Caco-2 (cell line): Measurements from ENCODE around the gene DUSP11. TPM values are rescaled to one million over a fixed set of nuclear protein-coding genes. Genes with fewer than 3 reads are reported as not detected.

ENCODE experiments used
- BruUV-seq: library from RNA; stranded (reverse); fragments of 400-500 nt; replicated peaks from 2 replicates; lab custom pipeline; 2021; lab: Mats Ljungman, UMichigan
- CTCF ChIA-PET: fragments of 300-600 bp; sonication (Branson Sonifier 250); formaldehyde crosslinking; loops from one replicate; lab custom pipeline; 2022; ENCODE audit warnings: antibody characterized with exemption; lab: Charles Lee
- POLR2A ChIA-PET: fragments of 300-600 bp; sonication (Branson Sonifier 250); formaldehyde crosslinking; loops from one replicate; lab custom pipeline; 2022; ENCODE audit warnings: antibody characterized with exemption; lab: Charles Lee
- DNase-seq, 2 experiments: peaks; one replicate each; pipeline versions ENCODE4 v3.0.0 to v3.0.0-alpha.2; 2020 to 2022
- H3K27me3 ChIP-seq: replicated peaks from 2 replicates; pipeline ENCODE4 v1.6.0; 2011; ENCODE audit warnings: low read length; ENCODE audit not compliant: control insufficient read depth, insufficient read depth
- H3K36me3 ChIP-seq: 2 replicates; pipeline ENCODE4 v1.5.1; 2011; ENCODE audit warnings: low read length; ENCODE audit not compliant: control insufficient read depth, insufficient read depth
- H3K4me1 ChIP-seq: fragments of 250-450 bp; sonication (Bioruptor Pico); 2 replicates; pipeline ENCODE4 v1.5.1; 2020; ENCODE audit warnings: mild to moderate bottlenecking
- H3K4me3 ChIP-seq: 2 replicates; pipeline ENCODE4 v1.5.1; 2011; ENCODE audit warnings: low read depth, mild to moderate bottlenecking, control low read depth, low read length
- H3K9me3 ChIP-seq: fragments of 250-450 bp; sonication (Bioruptor Pico); 2 replicates; pipeline ENCODE4 v1.5.1; 2020; ENCODE audit warnings: mild to moderate bottlenecking, moderate library complexity
- H3K27ac Mint-ChIP-seq: one replicate; pipeline ENCODE4 v1.8.0; 2022; ENCODE audit warnings: mixed read lengths; ENCODE audit not compliant: unreplicated experiment
- H3K27me3 Mint-ChIP-seq: one replicate; pipeline ENCODE4 v1.8.0; 2022; ENCODE audit warnings: mixed read lengths; ENCODE audit not compliant: insufficient read depth, unreplicated experiment
- H3K36me3 Mint-ChIP-seq: one replicate; pipeline ENCODE4 v1.8.0; 2022; ENCODE audit warnings: mild to moderate bottlenecking, mixed read lengths; ENCODE audit not compliant: insufficient read depth, unreplicated experiment
- H3K4me1 Mint-ChIP-seq: one replicate; pipeline ENCODE4 v1.8.0; 2022; ENCODE audit warnings: low read depth, mixed read lengths; ENCODE audit not compliant: unreplicated experiment
- H3K4me3 Mint-ChIP-seq: one replicate; pipeline ENCODE4 v1.8.0; 2022; ENCODE audit warnings: mild to moderate bottlenecking, moderate library complexity, mixed read lengths; ENCODE audit not compliant: unreplicated experiment
- H3K9me3 Mint-ChIP-seq: one replicate; pipeline ENCODE4 v1.8.0; 2022; ENCODE audit warnings: mixed read lengths; ENCODE audit not compliant: unreplicated experiment
- CTCF ChIP-seq, 2 experiments: fragments of 200-600 bp in 1 of 2; IDR thresholded peaks; 1 replicate in 1 of 2; 2 replicates in 1 of 2; pipeline versions ENCODE4 v1.5.1 to v1.8.0; 2011 to 2022; ENCODE audit warnings: antibody characterized with exemption in 1 of 2, control low read depth in 1 of 2, inconsistent platforms in 1 of 2, low read depth in 1 of 2, low read length in 1 of 2, mild to moderate bottlenecking in 1 of 2, moderate library complexity in 1 of 2; ENCODE audit not compliant: insufficient read depth in 1 of 2, severe bottlenecking in 1 of 2, unreplicated experiment in 1 of 2
- intact Hi-C: fragments of 100-400 bp; cut with micrococcal nuclease; formaldehyde crosslinking; loops from one replicate; pipeline ENCODE4 v1.10.0; 2022; ENCODE audit not compliant: unreplicated experiment
- total RNA-seq: library from RNA; stranded (reverse); gene quantifications from 2 replicates; pipeline ENCODE4 v1.2.3, GENCODE V29; 2022

DUSP11 gene
- total RNA-seq, 1 experiment from 2014 or later = 24.3 TPM

- POLR2A ChIA-PET = no interaction called here
These were observed 15.0 kb downstream of the DUSP11 start for GRCh38 chr2:73764945-73765344.

GRCh38 chr2:73762571-73762970, 17.3 kb downstream of the DUSP11 start:
- Histone ChIP-seq H3K36me3 (peaks cover 4% of the 10 kb centered on the region), H3K4me1 (no peaks in the 10 kb centered on the region), H3K9me3 (no peaks in the 10 kb centered on the region), H3K4me3 (no peak overlapping the region), H3K27me3 (no peaks in the 10 kb centered on the region)
- peaks cover 38% of the 10 kb centered on the region for H3K36me3 Mint-ChIP-seq
- H3K4me3 Mint-ChIP-seq = no peak overlapping the region
- POLR2A ChIA-PET = interaction anchor here (0.6 to 1.0 kb wide), 2 partner anchors 10 to 25 kb away, joined by 3 to 4 read pairs; partner anchors contain the start of gene TPRKB
- H3K9me3 Mint-ChIP-seq = no peaks in the 10 kb centered on the region
- CTCF ChIA-PET = no interaction called here
- peaks cover 7% of the 10 kb centered on the region for H3K4me1 Mint-ChIP-seq
- TF ChIP-seq CTCF (IDR thresholded peaks at IDR 0.05; ENCODE audit: insufficient read depth in 1 of 2, low read depth in 1 of 2, low read length in 1 of 2, severe bottlenecking in 1 of 2, unreplicated experiment in 1 of 2) = no peak
- intact Hi-C loops = no loop called here
- no peak overlapping the region for H3K27ac Mint-ChIP-seq
- no TSS peak for BruUV-seq
- no peak for DNase-seq
- H3K27me3 Mint-ChIP-seq = no peaks in the 10 kb centered on the region

More at GRCh38 chr2:73764945-73765344, 15.0 kb downstream of the DUSP11 start:
- H3K4me1 Mint-ChIP-seq = peaks cover 7% of the 10 kb centered on the region
- Histone ChIP-seq H3K27me3 (no peaks in the 10 kb centered on the region), H3K4me3 (no peak overlapping the region), H3K9me3 (no peaks in the 10 kb centered on the region), H3K36me3 (peaks cover 4% of the 10 kb centered on the region), H3K4me1 (no peaks in the 10 kb centered on the region)
- BruUV-seq = no TSS peak
- DNase-seq = no peak
- intact Hi-C loops = no loop called here
- no peak overlapping the region for H3K4me3 Mint-ChIP-seq
- H3K36me3 Mint-ChIP-seq = peaks cover 56% of the 10 kb centered on the region
- H3K27me3 Mint-ChIP-seq = no peaks in the 10 kb centered on the region
- H3K9me3 Mint-ChIP-seq = no peaks in the 10 kb centered on the region
- TF ChIP-seq CTCF (IDR thresholded peaks at IDR 0.05; ENCODE audit: insufficient read depth in 1 of 2, low read depth in 1 of 2, low read length in 1 of 2, severe bottlenecking in 1 of 2, unreplicated experiment in 1 of 2) = no peak
- no peak overlapping the region for H3K27ac Mint-ChIP-seq
- CTCF ChIA-PET = no interaction called here

GRCh38 chr2:73759904-73760303, 20.0 kb downstream of the DUSP11 start:
- H3K27ac Mint-ChIP-seq = no peak overlapping the region
- peaks cover under 1% of the 10 kb centered on the region for H3K9me3 Mint-ChIP-seq
- POLR2A ChIA-PET = interaction anchor here (1.2 kb wide), 1 partner anchor 23 kb away, joined by 3 read pairs; the partner anchor contains the start of gene TPRKB
- no peaks in the 10 kb centered on the region for H3K9me3 ChIP-seq
- no TSS peak for BruUV-seq
- intact Hi-C loops = no loop called here
- H3K4me1 Mint-ChIP-seq = no peaks in the 10 kb centered on the region
- no peak for TF ChIP-seq CTCF (IDR thresholded peaks at IDR 0.05; ENCODE audit: insufficient read depth in 1 of 2, low read depth in 1 of 2, low read length in 1 of 2, severe bottlenecking in 1 of 2, unreplicated experiment in 1 of 2)
- H3K4me1 ChIP-seq = no peaks in the 10 kb centered on the region
- CTCF ChIA-PET = no interaction called here
- no peak overlapping the region for H3K4me3 Mint-ChIP-seq
- no peaks in the 10 kb centered on the region for H3K27me3 Mint-ChIP-seq
- H3K36me3 Mint-ChIP-seq = peaks cover 30% of the 10 kb centered on the region
- DNase-seq = no peak
- no peak overlapping the region for H3K4me3 ChIP-seq
- peaks cover 2% of the 10 kb centered on the region for H3K36me3 ChIP-seq
- no peaks in the 10 kb centered on the region for H3K27me3 ChIP-seq
